PC-3 (cell line): Measurements from ENCODE around the gene FPGS.

Experiments
- CTCF ChIP-seq: fragments of 300-600 bp; sonication (generic); conservative IDR thresholded peaks from 2 replicates; pipeline ENCODE4 v1.5.1; 2017; ENCODE audit warnings: antibody characterized with exemption, low read depth, mild to moderate bottlenecking, low read length
- EZH2 ChIP-seq: fragments of 300-600 bp; sonication (generic); IDR thresholded peaks from one replicate; pipeline ENCODE4 v1.6.1; 2017; ENCODE audit warnings: antibody characterized with exemption, mild to moderate bottlenecking, low read length; ENCODE audit not compliant: unreplicated experiment

GRCh38 chr9:127770583-127770904 lies 32.1 kb upstream of the FPGS start:
- TF ChIP-seq CTCF (no peak), EZH2 (no peak)
